ENCODE data around the gene CDH1. TPM values are rescaled to one million over a fixed set of nuclear protein-coding genes. Genes with fewer than 3 reads are reported as not detected.

CDH1 gene
- total RNA-seq, 4 donors from 2014 or later, result 72.7 to 302 (median 160) TPM

- H3K4me3 ChIP-seq, result no peak overlapping the region
- no peak for DNase-seq
- no peaks in the 10 kb centered on the region for H3K9me3 ChIP-seq
- TF ChIP-seq POLR2A (IDR thresholded peaks at IDR 0.05) (no peak), CTCF (IDR thresholded peaks at IDR 0.05) (no peak)
- no peaks in the 10 kb centered on the region for H3K27me3 ChIP-seq
- intact Hi-C loops (cut with DNase I), result no loop called here
- WGBS, 2 donors, result 54% methylated on average over 1 of the region's 1 CpG; no CpG with 5 or more reads in 1 of the 2 donors
- H3K27ac ChIP-seq, result peak overlapping the region in 1 of 4 donors; percentile 86
- peaks cover 9 to 72% (median 25%) of the 10 kb centered on the region in 3 donors for H3K4me1 ChIP-seq
- H3K36me3 ChIP-seq, result peaks cover 0 to 27% (median 0%) of the 10 kb centered on the region in 3 donors
Measured at GRCh38 chr16:68781784-68782183, 44.7 kb downstream of the CDH1 start.

- H3K4me3 ChIP-seq, result no peak overlapping the region
- intact Hi-C loops (cut with DNase I), result no loop called here
- peaks cover 9 to 72% (median 20%) of the 10 kb centered on the region in 3 donors for H3K4me1 ChIP-seq
- 83 to 84% methylated on average over 11 to 12 of the region's 16 CpGs for whole genome bisulfite sequencing, 2 donors
- no peak overlapping the region for H3K27ac ChIP-seq
- no peak for TF ChIP-seq CTCF (IDR thresholded peaks at IDR 0.05)
- TF ChIP-seq POLR2A (IDR thresholded peaks at IDR 0.05), result no peak
- H3K9me3 ChIP-seq, result no peaks in the 10 kb centered on the region
- peaks cover 0 to 27% (median 0%) of the 10 kb centered on the region in 3 donors for H3K36me3 ChIP-seq
- H3K27me3 ChIP-seq, result no peaks in the 10 kb centered on the region
- no peak for DNase-seq
Measured at GRCh38 chr16:68782198-68783174, 45.4 kb downstream of the CDH1 start.

- no peak overlapping the region for H3K4me3 ChIP-seq
- peaks cover 0 to 40% (median 0%) of the 10 kb centered on the region in 3 donors for H3K36me3 ChIP-seq
- DNase-seq, result no peak
- no peaks in the 10 kb centered on the region for H3K27me3 ChIP-seq
- WGBS, 2 donors, result 87% methylated on average over 5 of the region's 5 CpGs
- H3K4me1 ChIP-seq, result peaks cover under 1 to 55% (median 6%) of the 10 kb centered on the region in 3 donors
- TF ChIP-seq CTCF (IDR thresholded peaks at IDR 0.05) (no peak), POLR2A (IDR thresholded peaks at IDR 0.05) (no peak)
- no peak overlapping the region for H3K27ac ChIP-seq
- no peaks in the 10 kb centered on the region for H3K9me3 ChIP-seq
- intact Hi-C loops (cut with DNase I), result no loop called here
Measured at GRCh38 chr16:68784226-68784625, 47.1 kb downstream of the CDH1 start.

GRCh38 chr16:68784721-68785120, 47.6 kb downstream of the CDH1 start:
- DNase-seq, result no peak
- 83 to 89% methylated on average over 2 of the region's 2 CpGs for WGBS, 2 donors
- Histone ChIP-seq H3K36me3 (peaks cover 0 to 45% (median 0%) of the 10 kb centered on the region in 3 donors), H3K27me3 (no peaks in the 10 kb centered on the region), H3K4me3 (no peak overlapping the region), H3K9me3 (no peaks in the 10 kb centered on the region), H3K4me1 (peaks cover 0 to 55% (median 6%) of the 10 kb centered on the region in 3 donors), H3K27ac (no peak overlapping the region)
- no peak for TF ChIP-seq POLR2A (IDR thresholded peaks at IDR 0.05)
- TF ChIP-seq CTCF (IDR thresholded peaks at IDR 0.05), result no peak
- intact Hi-C loops (cut with DNase I), result no loop called here

GRCh38 chr16:68785715-68786114, 48.6 kb downstream of the CDH1 start:
- Histone ChIP-seq H3K27ac (peak overlapping the region in 2 of 4 donors; percentile 10 to 36), H3K4me3 (no peak overlapping the region), H3K4me1 (peaks cover 0 to 55% (median 14%) of the 10 kb centered on the region in 3 donors), H3K27me3 (no peaks in the 10 kb centered on the region), H3K9me3 (no peaks in the 10 kb centered on the region), H3K36me3 (peaks cover 0 to 47% (median 0%) of the 10 kb centered on the region in 3 donors)
- intact Hi-C loops (cut with DNase I), result no loop called here
- DNase-seq, result no peak
- 63 to 67% methylated on average over 3 of the region's 3 CpGs for WGBS, 2 donors
- TF ChIP-seq POLR2A (IDR thresholded peaks at IDR 0.05), result no peak
- no peak for TF ChIP-seq CTCF (IDR thresholded peaks at IDR 0.05)
